Muscle layer of colon (tissue), 2 donors: ENCODE results near the gene FOXF1.

Source experiments
- H3K27ac ChIP-seq: one replicate; pipeline ENCODE4 v1.7.0; 2013; ENCODE audit warnings: low read depth, mild to moderate bottlenecking, low read length, moderate library complexity
- H3K27me3 ChIP-seq, 2 donors: one replicate each; pipeline ENCODE4 v1.7.0; 2013; ENCODE audit warnings: low read length in 2 of 2, mild to moderate bottlenecking in 2 of 2; ENCODE audit not compliant: insufficient read depth in 2 of 2, control insufficient read depth in 1 of 2
- H3K36me3 ChIP-seq: one replicate; pipeline ENCODE4 v1.7.0; 2013; ENCODE audit warnings: mild to moderate bottlenecking, low read length; ENCODE audit not compliant: insufficient read depth
- H3K4me1 ChIP-seq: one replicate; pipeline ENCODE4 v1.7.0; 2013; ENCODE audit warnings: mild to moderate bottlenecking, low read length; ENCODE audit not compliant: insufficient read depth
- H3K4me3 ChIP-seq, 2 donors: one replicate each; pipeline ENCODE4 v1.7.0; 2013; ENCODE audit warnings: low read length in 2 of 2, low read depth in 1 of 2, mild to moderate bottlenecking in 1 of 2, moderate library complexity in 1 of 2
- H3K9ac ChIP-seq: one replicate; pipeline ENCODE4 v1.7.0; 2013; ENCODE audit warnings: low read length
- H3K9me3 ChIP-seq: one replicate; pipeline ENCODE4 v1.7.0; 2013; ENCODE audit warnings: mild to moderate bottlenecking, low read length
- donor health status: abdominal sarcoma.
- donor health status: Adenocarcinoma of cecum.

The FOXF1 gene

DNA sequence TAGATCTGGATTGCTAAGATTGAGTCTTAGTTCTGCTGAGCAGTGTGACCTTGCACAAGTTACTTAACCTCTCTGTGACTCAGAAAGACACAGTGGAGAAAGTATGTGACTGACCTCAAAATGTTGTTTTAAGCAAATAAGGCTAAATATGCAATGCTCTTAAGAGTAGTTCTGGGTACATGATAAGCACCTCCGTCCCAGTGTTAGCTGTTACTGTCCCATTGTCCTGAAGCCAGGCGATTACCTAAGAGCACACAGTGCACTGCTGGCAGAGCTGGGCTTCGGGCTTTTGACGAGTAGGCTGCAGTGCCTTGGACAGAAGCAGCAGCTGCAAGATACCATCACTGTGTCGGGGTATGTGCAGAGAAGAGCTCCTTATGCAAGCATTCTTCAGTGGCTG lies 32.7 kb upstream of the FOXF1 start:
- peaks cover 14% of the 10 kb centered on the region for H3K36me3 ChIP-seq
- H3K9ac ChIP-seq = no peak overlapping the region
- no peak overlapping the region for H3K4me3 ChIP-seq
- no peak overlapping the region for H3K27ac ChIP-seq
- H3K27me3 ChIP-seq = no peaks in the 10 kb centered on the region
- H3K4me1 ChIP-seq = peaks cover 19% of the 10 kb centered on the region
- H3K9me3 ChIP-seq = no peaks in the 10 kb centered on the region

DNA sequence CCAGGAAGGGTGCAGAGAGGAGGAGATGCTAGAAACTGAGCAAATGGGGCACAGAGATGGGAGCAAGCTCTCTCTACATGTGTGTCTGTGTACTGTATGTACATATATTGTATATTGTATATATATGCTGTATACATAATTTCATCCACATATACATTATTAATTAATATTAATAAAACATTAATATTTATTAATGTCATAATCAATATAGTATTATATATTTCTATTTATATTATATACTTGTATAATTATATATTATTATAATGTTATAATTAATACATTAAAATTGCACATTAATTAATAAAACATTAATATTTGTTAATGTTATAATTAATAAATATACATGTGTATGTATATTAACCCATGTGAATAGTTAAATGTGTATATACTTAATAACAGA lies 31.5 kb upstream of the FOXF1 start:
- H3K27me3 ChIP-seq = no peaks in the 10 kb centered on the region
- no peak overlapping the region for H3K27ac ChIP-seq
- no peaks in the 10 kb centered on the region for H3K9me3 ChIP-seq
- no peak overlapping the region for H3K9ac ChIP-seq
- H3K4me1 ChIP-seq = peaks cover 19% of the 10 kb centered on the region
- H3K4me3 ChIP-seq = no peak overlapping the region
- peaks cover 14% of the 10 kb centered on the region for H3K36me3 ChIP-seq

DNA sequence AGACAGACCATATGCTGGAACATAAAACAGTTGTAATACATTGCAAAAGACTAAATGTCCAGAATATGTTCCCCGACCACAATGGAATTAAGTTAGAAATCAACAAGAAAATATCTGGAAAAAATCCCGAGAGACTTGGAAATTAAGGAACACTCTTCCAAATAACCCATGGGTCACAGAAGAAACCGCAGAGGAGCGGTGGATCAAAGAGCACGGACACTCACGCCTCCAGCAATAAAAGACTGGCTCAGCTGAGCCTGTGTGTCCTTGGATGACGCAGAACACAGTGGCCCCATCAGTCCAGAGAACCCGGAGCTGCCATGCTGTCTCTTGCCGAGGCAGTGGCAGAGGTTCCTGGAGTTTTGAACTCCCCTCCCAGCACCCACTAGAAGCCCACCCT lies 30.9 kb upstream of the FOXF1 start:
- Histone ChIP-seq H3K36me3 (peaks cover 14% of the 10 kb centered on the region), H3K27me3 (no peaks in the 10 kb centered on the region), H3K4me1 (peaks cover 19% of the 10 kb centered on the region), H3K4me3 (no peak overlapping the region), H3K27ac (peak overlapping the region; percentile 31), H3K9me3 (no peaks in the 10 kb centered on the region), H3K9ac (no peak overlapping the region)

DNA sequence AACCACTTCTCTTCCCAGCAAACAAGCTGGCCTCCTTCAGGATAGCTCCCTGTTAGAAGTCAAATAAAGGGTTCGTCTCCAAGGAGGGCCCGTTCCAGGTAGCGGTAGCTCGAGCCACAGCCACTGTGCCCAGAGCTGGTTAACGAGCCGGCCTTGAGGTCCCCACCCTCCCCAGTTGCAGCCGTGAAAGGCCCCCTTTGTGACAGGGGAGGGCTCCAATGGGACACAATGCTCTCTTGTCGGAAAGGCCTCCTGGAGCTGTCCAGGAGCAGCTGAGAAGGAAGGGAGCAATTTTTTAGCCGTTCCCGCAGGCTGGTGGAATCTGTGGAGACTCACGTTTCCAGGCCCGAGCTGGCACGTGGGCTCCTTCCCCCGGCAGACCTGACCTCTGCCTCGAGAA lies 29.9 kb upstream of the FOXF1 start:
- H3K4me3 ChIP-seq = no peak overlapping the region
- H3K9ac ChIP-seq = no peak overlapping the region
- no peaks in the 10 kb centered on the region for H3K27me3 ChIP-seq
- peak overlapping the region; percentile 66 for H3K27ac ChIP-seq
- no peaks in the 10 kb centered on the region for H3K9me3 ChIP-seq
- peaks cover 13% of the 10 kb centered on the region for H3K36me3 ChIP-seq
- H3K4me1 ChIP-seq = peaks cover 19% of the 10 kb centered on the region

DNA sequence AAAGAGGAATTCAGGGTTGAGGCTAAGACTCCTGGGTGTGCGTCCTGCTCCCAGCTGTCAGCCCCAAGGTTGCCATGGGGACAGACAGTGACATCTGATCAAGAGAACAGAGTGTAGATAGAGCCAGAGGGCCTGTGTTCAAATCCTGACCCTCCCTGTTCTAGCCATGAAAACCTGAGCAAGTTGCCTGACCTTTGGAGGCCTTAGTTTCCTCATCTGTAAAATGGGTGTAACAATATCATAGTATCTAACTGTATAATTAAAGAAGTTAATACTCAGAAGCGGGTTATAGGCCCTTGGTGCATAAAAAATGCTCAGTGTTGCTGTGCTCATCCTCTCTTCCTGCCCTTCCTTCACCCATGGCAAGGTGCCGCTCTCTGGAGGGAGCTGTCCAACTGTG lies 28.7 kb upstream of the FOXF1 start:
- no peak overlapping the region for H3K27ac ChIP-seq
- no peaks in the 10 kb centered on the region for H3K27me3 ChIP-seq
- no peak overlapping the region for H3K9ac ChIP-seq
- no peak overlapping the region for H3K4me3 ChIP-seq
- peaks cover 17% of the 10 kb centered on the region for H3K4me1 ChIP-seq
- peaks cover 1% of the 10 kb centered on the region for H3K36me3 ChIP-seq
- no peaks in the 10 kb centered on the region for H3K9me3 ChIP-seq

DNA sequence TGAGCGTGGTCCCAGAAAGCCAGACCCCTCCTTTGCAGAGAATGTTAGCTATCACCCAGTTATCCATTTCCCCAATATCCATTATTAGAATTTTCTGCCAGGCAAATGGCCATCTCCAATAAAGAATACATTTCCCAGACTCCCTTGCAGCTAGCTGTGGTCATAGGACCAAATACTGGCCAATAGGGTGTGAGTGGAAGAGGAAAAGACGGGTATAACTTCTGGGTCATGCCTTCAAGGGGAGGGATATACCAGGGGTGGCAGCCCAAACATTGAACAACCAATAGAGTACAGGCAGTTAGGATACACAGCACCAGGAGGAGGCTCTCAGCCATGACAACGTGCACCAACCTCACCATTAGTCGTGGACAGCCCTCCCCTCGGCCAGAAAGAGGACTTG lies 26.1 kb upstream of the FOXF1 start:
- Histone ChIP-seq H3K27me3 (no peaks in the 10 kb centered on the region), H3K4me1 (no peaks in the 10 kb centered on the region), H3K27ac (no peak overlapping the region)

DNA sequence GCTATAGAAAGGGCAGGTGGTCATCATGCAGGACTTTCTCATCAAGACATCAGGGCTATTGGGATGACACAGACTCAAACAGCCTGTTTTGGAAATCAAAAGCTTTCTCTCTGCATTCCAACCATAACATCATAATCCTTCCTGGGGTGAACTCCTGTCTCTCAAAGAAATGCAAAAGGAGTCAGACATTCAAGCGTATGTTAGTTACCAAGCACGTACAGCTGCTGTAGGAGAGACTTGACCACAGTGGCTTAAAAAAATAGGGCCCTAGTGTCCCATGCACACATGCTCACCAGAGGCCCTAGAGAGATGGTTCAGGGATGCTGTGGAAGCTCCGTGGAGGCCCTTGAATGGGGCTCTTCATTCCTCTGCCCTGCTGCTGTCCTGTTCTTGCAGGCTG lies 24.6 kb upstream of the FOXF1 start:
- no peaks in the 10 kb centered on the region for H3K27me3 ChIP-seq
- H3K9ac ChIP-seq = no peak overlapping the region
- no peaks in the 10 kb centered on the region for H3K9me3 ChIP-seq
- H3K4me1 ChIP-seq = peaks cover 4% of the 10 kb centered on the region
- no peak overlapping the region for H3K27ac ChIP-seq
- H3K4me3 ChIP-seq = no peak overlapping the region
- peaks cover 28% of the 10 kb centered on the region for H3K36me3 ChIP-seq

More for the DNA sequence above, 26.1 kb upstream of the FOXF1 start:
- Histone ChIP-seq H3K36me3 (peaks cover 16% of the 10 kb centered on the region), H3K9ac (no peak overlapping the region), H3K9me3 (no peaks in the 10 kb centered on the region), H3K4me3 (no peak overlapping the region)

DNA sequence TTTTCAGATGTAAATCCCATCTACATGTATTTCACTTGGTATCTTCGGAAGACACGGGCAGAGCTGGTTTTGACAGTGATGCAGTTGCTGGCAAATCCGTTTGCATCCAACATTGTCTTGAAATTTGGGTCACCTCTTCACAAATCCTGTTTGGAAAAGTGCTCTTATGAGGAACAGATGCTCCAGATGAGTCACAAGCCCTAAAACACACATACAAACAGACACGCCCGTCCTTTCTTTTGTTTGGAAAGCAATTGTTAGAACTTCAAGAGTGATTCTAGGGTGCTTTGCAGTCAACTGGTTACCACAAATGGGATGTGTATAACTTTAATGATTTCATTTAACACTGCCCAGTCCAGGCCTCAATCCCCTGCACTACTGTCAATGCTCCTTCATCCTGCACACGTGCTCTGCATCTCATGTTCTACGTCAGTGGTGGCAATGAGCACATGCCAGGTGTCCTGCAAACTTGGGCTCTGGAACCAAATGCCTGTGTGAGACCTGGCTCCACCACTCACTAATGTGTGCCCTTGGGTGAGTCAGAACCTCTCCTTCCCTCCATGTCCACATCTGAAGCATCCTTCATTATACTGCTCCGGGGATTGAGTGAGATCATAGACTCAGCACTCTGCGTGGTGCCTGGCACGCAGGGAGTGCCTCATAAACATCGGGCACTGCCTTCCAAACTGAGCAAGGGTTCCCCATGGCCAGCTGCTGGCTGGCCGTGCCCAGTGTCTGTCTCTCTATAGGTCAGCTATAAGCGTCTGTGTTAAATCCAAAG lies 19.3 kb upstream of the FOXF1 start:
- peaks cover 36% of the 10 kb centered on the region for H3K4me1 ChIP-seq
- H3K27me3 ChIP-seq = no peaks in the 10 kb centered on the region
- H3K36me3 ChIP-seq = peaks cover 28% of the 10 kb centered on the region
- H3K27ac ChIP-seq = peak overlapping the region; percentile 89
- peak overlapping the region; percentile 38 for H3K9ac ChIP-seq
- no peaks in the 10 kb centered on the region for H3K9me3 ChIP-seq
- H3K4me3 ChIP-seq = no peak overlapping the region

DNA sequence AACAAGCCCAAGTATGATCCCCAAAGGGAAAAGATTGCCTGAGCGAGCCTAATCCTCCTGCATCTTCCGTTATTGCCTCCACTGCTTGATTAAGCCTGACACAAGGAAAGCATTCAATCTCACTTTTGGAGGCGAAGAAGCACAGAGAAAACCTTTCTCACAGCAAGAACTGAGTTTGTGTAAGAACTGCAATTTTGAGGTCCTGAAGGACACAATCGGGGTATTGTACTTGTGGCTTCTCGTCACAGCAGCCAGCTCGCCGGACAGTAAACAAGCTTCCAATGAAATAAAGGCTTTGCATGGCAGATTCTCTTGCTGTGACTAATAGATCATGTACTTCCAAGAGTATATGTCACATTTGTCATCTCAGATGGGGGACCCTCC lies 18.7 kb upstream of the FOXF1 start:
- Histone ChIP-seq H3K27ac (peak overlapping the region; percentile 89), H3K4me1 (peaks cover 36% of the 10 kb centered on the region), H3K27me3 (no peaks in the 10 kb centered on the region), H3K9ac (peak overlapping the region; percentile 38), H3K36me3 (peaks cover 28% of the 10 kb centered on the region), H3K4me3 (no peak overlapping the region), H3K9me3 (no peaks in the 10 kb centered on the region)

DNA sequence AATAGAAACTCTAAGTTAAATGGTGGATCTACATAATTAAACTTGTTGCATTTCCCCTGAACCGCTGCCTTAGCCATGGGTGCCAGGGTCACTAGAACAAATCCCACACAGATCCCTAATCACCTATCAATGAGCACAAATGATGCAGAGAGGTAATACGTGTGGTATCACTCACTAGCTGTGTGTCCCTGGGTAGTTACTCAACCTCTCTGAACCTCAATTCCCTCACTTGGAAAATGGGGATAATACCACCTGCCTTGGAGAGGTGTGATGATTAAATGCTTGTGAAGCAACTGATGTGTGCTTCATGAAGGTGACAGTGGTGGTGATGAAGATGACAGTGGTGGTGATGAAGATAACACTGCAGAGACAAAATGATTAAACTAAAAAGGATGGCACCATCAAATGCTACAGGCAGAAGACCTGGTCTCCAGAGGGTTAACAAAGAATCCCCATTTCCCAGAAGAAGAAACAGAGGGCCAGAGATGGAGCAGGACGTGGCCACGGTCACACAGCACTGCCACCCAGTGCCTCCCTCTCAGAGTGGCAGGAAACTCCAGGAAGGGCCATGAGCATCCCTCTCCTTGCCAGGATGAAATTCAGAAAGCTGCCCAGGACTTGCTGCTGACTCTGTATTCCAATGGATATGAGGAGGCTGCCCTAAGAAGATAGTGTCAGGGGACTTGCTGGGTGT lies 17.9 kb upstream of the FOXF1 start:
- Histone ChIP-seq H3K27ac (peak overlapping the region; percentile 89), H3K4me3 (no peak overlapping the region), H3K36me3 (peaks cover 28% of the 10 kb centered on the region), H3K9ac (peak overlapping the region; percentile 5), H3K4me1 (peaks cover 36% of the 10 kb centered on the region), H3K9me3 (no peaks in the 10 kb centered on the region), H3K27me3 (no peaks in the 10 kb centered on the region)

DNA sequence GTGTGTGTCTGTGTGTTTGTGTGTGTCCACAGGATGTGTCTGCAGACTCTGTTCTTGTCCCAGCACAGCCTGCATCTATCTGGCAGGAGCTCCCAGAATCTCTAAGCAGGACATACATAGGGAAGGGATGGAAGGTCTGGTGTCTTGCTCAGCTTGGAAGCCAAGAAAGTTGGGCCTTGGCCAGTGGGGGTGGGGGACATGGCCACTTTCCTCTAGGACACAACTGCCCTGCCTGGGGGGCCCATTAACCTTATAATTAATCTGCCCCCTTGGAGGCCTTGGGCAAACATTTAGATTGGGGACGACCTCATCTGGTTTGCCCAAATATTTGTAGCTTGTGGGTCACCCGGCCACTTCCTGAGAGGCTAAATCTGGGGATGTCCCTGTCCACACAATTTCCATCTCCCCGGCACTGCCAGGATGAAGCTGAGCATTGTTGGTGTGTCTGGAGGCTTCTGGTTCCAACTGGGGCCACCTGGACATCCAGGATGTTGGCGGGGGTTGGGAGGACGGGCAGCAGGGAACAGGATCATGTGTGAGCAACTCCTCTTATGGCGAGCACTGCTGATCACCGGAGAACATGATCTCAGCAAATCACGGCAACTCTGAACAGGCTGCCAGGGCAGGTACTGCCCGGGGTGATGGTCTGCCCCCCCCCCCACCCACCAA lies 17.2 kb upstream of the FOXF1 start:
- no peaks in the 10 kb centered on the region for H3K27me3 ChIP-seq
- peaks cover 24% of the 10 kb centered on the region for H3K36me3 ChIP-seq
- H3K4me3 ChIP-seq = peak overlapping the region in 1 of 2 donors; percentile 58
- H3K9ac ChIP-seq = peak overlapping the region; percentile 86
- H3K27ac ChIP-seq = peak overlapping the region; percentile 89
- H3K9me3 ChIP-seq = no peaks in the 10 kb centered on the region
- peaks cover 36% of the 10 kb centered on the region for H3K4me1 ChIP-seq
